ENCODE results near the gene NOS1AP.

DNA sequence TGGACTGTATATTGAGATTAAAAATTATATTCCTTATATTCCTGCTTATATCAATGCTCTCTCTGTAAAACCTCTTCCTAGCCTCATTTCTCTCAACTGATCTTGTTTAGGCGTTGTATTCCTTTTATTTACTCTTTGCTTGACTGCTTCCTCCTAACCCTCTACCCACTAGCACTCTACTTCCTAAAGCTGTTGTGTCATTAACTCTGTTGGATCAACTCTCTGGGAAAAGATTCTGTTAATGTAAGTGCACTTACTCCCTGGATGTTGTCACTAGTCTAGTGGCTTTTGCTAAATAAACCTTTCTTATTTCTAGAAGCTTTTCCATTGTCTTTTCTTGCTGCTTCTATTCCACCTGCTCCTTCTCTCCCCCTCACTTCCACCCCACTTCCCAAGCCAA lies 300.7 kb downstream of the NOS1AP start:
- TF ChIP-seq, protein P1, sequence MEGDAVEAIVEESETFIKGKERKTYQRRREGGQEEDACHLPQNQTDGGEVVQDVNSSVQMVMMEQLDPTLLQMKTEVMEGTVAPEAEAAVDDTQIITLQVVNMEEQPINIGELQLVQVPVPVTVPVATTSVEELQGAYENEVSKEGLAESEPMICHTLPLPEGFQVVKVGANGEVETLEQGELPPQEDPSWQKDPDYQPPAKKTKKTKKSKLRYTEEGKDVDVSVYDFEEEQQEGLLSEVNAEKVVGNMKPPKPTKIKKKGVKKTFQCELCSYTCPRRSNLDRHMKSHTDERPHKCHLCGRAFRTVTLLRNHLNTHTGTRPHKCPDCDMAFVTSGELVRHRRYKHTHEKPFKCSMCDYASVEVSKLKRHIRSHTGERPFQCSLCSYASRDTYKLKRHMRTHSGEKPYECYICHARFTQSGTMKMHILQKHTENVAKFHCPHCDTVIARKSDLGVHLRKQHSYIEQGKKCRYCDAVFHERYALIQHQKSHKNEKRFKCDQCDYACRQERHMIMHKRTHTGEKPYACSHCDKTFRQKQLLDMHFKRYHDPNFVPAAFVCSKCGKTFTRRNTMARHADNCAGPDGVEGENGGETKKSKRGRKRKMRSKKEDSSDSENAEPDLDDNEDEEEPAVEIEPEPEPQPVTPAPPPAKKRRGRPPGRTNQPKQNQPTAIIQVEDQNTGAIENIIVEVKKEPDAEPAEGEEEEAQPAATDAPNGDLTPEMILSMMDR (IDR thresholded peaks at IDR 0.05), result no peak
- TF ChIP-seq EP300 (IDR thresholded peaks at IDR 0.05) (no peak), POLR2A (IDR thresholded peaks at IDR 0.05) (no peak)

All from ovary (tissue), 3 donors.